Liver (tissue), 9 donors: Measurements from ENCODE around the gene HHAT. TPM values are rescaled to one million over a fixed set of nuclear protein-coding genes. Genes with fewer than 3 reads are reported as not detected.

Source experiments
- DNase-seq: peaks from one replicate; pipeline ENCODE4 v3.0.0-alpha.2; 2017; ENCODE audit warnings: low spot score
- H3K27ac ChIP-seq, 2 donors: one replicate each; pipeline ENCODE4 v1.7.0; 2013; ENCODE audit warnings: inconsistent platforms in 2 of 2, low read length in 2 of 2, control low read depth in 1 of 2, low read depth in 1 of 2, mild to moderate bottlenecking in 1 of 2
- H3K27me3 ChIP-seq, 4 donors: one replicate each; pipeline versions ENCODE4 v1.6.1 to v1.7.0; 2013; ENCODE audit warnings: low read length in 3 of 4, inconsistent platforms in 1 of 4, mild to moderate bottlenecking in 1 of 4, moderate library complexity in 1 of 4; ENCODE audit not compliant: control insufficient read depth in 4 of 4, insufficient read depth in 4 of 4
- H3K36me3 ChIP-seq, 4 donors: one replicate each; pipeline versions ENCODE4 v1.6.1 to v1.7.0; 2013; ENCODE audit warnings: low read length in 3 of 4, mild to moderate bottlenecking in 3 of 4, low read depth in 1 of 4, moderate library complexity in 1 of 4; ENCODE audit not compliant: control insufficient read depth in 4 of 4, insufficient read depth in 3 of 4
- H3K4me1 ChIP-seq, 4 donors: one replicate each; pipeline versions ENCODE4 v1.6.1 to v1.7.0; 2013; ENCODE audit warnings: low read length in 3 of 4, mild to moderate bottlenecking in 3 of 4, moderate library complexity in 1 of 4; ENCODE audit not compliant: control insufficient read depth in 4 of 4, insufficient read depth in 4 of 4
- H3K4me3 ChIP-seq, 3 donors: one replicate each; pipeline versions ENCODE4 v1.6.1 to v1.7.0; 2013; ENCODE audit warnings: low read length in 3 of 3, control low read depth in 1 of 3, low read depth in 1 of 3, mild to moderate bottlenecking in 1 of 3
- H3K9ac ChIP-seq, 2 donors: one replicate each; pipeline ENCODE4 v1.7.0; 2013; ENCODE audit warnings: low read length in 2 of 2, mild to moderate bottlenecking in 2 of 2, moderate library complexity in 2 of 2, control low read depth in 1 of 2, low read depth in 1 of 2
- H3K9me3 ChIP-seq, 4 donors: one replicate each; pipeline versions ENCODE4 v1.6.1 to v1.7.0; 2013; ENCODE audit warnings: low read length in 3 of 4; ENCODE audit not compliant: control insufficient read depth in 4 of 4
- EGR1 ChIP-seq, 2 donors: IDR thresholded peaks; 2 replicates each; pipeline ENCODE4 v1.6.1; 2016 to 2018; ENCODE audit warnings: antibody characterized with exemption in 2 of 2, low read depth in 2 of 2
- FOXA1 ChIP-seq: IDR thresholded peaks from 2 replicates; pipeline ENCODE4 v1.6.1; 2016; ENCODE audit warnings: antibody characterized with exemption
- FOXA2 ChIP-seq: IDR thresholded peaks from 2 replicates; pipeline ENCODE4 v1.6.1; 2016; ENCODE audit warnings: antibody characterized with exemption
- HNF4G ChIP-seq: IDR thresholded peaks from 2 replicates; pipeline ENCODE4 v1.6.1; 2016; ENCODE audit warnings: antibody characterized with exemption
- NR2F2 ChIP-seq: IDR thresholded peaks from 2 replicates; pipeline ENCODE4 v1.6.1; 2016; ENCODE audit warnings: antibody characterized with exemption
- RAD21 ChIP-seq, 2 donors: IDR thresholded peaks; 2 replicates each; pipeline ENCODE4 v1.6.1; 2016; ENCODE audit warnings: antibody characterized with exemption in 2 of 2, mild to moderate bottlenecking in 2 of 2
- RXRA ChIP-seq, 2 donors: IDR thresholded peaks; 2 replicates each; pipeline ENCODE4 v1.6.1; 2017 to 2018; ENCODE audit warnings: antibody characterized with exemption in 2 of 2, mild to moderate bottlenecking in 1 of 2
- SP1 ChIP-seq: IDR thresholded peaks from 2 replicates; pipeline ENCODE4 v1.6.1; 2018; ENCODE audit warnings: antibody characterized with exemption, mild to moderate bottlenecking
- TAF1 ChIP-seq: conservative IDR thresholded peaks from 2 replicates; pipeline ENCODE4 v1.6.1; 2016; ENCODE audit warnings: antibody characterized with exemption, mild to moderate bottlenecking
- YY1 ChIP-seq: IDR thresholded peaks from 2 replicates; pipeline ENCODE4 v1.6.1; 2016; ENCODE audit warnings: antibody characterized with exemption, mild to moderate bottlenecking
- WGBS: extraction: QIAGEN DNeasy Blood & Tissue Kit; methylation state at CpG from one replicate; pipeline ENCODE4 v1.1.7; 2013; 5-methylcytosine and 5-hydroxymethylcytosine counted together
- polyA plus RNA-seq, 2 donors: library from polyadenylated mRNA; stranded (reverse) in 1 of 2; unstranded in 1 of 2; fragments of 200-250 nt in 1 of 2; fragments of >200 nt in 1 of 2; fragmentation: Nextera tagmentation in 1 of 2; extraction: Ambion mirVana in 1 of 2; gene quantifications; one replicate each; pipeline versions ENCODE4 v1.2.1 to v1.2.3, GENCODE V29; 2013 to 2015
- total RNA-seq, 2 donors: library from RNA; depleted of rRNA; stranded (reverse); fragments of >200 nt; gene quantifications; one replicate each; pipeline ENCODE4 v1.2.3, GENCODE V29; 2014
- TF ChIP-seq, protein P1 (sequence below): IDR thresholded peaks from 2 replicates; pipeline ENCODE4 v1.6.1; 2016; ENCODE audit warnings: antibody characterized with exemption
- TF ChIP-seq, protein P2 (sequence below): fragments of 150-350 bp; IDR thresholded peaks from 2 replicates; pipeline ENCODE4 v1.5.1; 2017; ENCODE audit warnings: improper control_type of control experiment, low read depth, low read length; ENCODE audit not compliant: missing input control
- TF ChIP-seq, protein P3 (sequence below): IDR thresholded peaks from 2 replicates; pipeline ENCODE4 v1.6.1; 2016; ENCODE audit warnings: antibody characterized with exemption
- TF ChIP-seq, protein P4 (sequence below): IDR thresholded peaks from 2 replicates; pipeline ENCODE4 v1.6.1; 2016; ENCODE audit warnings: antibody characterized with exemption, mild to moderate bottlenecking
- TF ChIP-seq, protein P5 (sequence below): IDR thresholded peaks from 2 replicates; pipeline ENCODE4 v1.6.1; 2016; ENCODE audit warnings: antibody characterized with exemption
- donor health status: healthy.
- donor health status: healthy.
- donor health status: healthy.
- donor health status: healthy.
- donor health status: healthy.

HHAT gene
- total and polyA plus RNA-seq, 4 donors = 1.3 to 2.2 (median 1.6) TPM

DNA sequence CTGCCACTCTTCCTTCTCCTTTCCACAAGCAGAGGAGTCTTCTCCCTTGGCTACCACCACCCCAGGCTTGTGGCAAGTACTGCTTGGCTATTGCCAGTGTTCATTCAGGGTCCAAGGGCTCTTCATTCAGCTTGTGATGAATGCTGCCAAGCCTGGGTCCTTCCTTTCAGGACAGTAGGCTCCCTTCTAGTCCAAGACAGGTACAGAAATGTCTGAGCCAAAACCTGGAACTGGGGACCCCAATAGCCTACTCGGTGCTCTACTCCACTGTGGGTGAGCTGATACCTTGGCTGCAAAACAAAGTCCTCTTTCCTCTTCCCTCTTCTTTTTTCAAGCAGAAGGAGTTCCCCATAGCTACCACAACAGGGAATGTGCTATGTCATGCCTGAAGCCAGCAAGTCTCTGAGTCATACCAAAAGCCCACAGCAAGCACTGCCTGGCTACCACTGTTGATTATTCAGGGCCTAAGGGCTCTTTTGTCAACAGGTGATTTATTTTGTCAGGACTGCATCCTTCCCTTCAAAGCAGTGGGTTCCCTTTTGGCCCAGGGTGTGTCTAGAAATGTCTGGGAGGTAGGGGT, 268.9 kb downstream of the HHAT start:
- WGBS = 79% methylated on average over 1 of the region's 1 CpG
- no peak overlapping the region for H3K27ac ChIP-seq
- no peaks in the 10 kb centered on the region for H3K36me3 ChIP-seq
- DNase-seq = no peak
- no peaks in the 10 kb centered on the region for H3K4me1 ChIP-seq
- no peak overlapping the region for H3K9ac ChIP-seq
- H3K9me3 ChIP-seq = no peaks in the 10 kb centered on the region
- H3K4me3 ChIP-seq = no peak overlapping the region
- H3K27me3 ChIP-seq = no peaks in the 10 kb centered on the region
- TF ChIP-seq, protein P1, sequence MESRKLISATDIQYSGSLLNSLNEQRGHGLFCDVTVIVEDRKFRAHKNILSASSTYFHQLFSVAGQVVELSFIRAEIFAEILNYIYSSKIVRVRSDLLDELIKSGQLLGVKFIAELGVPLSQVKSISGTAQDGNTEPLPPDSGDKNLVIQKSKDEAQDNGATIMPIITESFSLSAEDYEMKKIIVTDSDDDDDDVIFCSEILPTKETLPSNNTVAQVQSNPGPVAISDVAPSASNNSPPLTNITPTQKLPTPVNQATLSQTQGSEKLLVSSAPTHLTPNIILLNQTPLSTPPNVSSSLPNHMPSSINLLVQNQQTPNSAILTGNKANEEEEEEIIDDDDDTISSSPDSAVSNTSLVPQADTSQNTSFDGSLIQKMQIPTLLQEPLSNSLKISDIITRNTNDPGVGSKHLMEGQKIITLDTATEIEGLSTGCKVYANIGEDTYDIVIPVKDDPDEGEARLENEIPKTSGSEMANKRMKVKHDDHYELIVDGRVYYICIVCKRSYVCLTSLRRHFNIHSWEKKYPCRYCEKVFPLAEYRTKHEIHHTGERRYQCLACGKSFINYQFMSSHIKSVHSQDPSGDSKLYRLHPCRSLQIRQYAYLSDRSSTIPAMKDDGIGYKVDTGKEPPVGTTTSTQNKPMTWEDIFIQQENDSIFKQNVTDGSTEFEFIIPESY = no peak
- no peak for TF ChIP-seq RAD21 (IDR thresholded peaks at IDR 0.05)
- no peak for TF ChIP-seq TAF1
- no peak for TF ChIP-seq SP1
- TF ChIP-seq YY1 = no peak
- TF ChIP-seq, protein P2, sequence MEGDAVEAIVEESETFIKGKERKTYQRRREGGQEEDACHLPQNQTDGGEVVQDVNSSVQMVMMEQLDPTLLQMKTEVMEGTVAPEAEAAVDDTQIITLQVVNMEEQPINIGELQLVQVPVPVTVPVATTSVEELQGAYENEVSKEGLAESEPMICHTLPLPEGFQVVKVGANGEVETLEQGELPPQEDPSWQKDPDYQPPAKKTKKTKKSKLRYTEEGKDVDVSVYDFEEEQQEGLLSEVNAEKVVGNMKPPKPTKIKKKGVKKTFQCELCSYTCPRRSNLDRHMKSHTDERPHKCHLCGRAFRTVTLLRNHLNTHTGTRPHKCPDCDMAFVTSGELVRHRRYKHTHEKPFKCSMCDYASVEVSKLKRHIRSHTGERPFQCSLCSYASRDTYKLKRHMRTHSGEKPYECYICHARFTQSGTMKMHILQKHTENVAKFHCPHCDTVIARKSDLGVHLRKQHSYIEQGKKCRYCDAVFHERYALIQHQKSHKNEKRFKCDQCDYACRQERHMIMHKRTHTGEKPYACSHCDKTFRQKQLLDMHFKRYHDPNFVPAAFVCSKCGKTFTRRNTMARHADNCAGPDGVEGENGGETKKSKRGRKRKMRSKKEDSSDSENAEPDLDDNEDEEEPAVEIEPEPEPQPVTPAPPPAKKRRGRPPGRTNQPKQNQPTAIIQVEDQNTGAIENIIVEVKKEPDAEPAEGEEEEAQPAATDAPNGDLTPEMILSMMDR = no peak
- no peak for TF ChIP-seq EGR1 (IDR thresholded peaks at IDR 0.05; ENCODE audit: low read depth in 2 of 2)
- TF ChIP-seq, protein P3, sequence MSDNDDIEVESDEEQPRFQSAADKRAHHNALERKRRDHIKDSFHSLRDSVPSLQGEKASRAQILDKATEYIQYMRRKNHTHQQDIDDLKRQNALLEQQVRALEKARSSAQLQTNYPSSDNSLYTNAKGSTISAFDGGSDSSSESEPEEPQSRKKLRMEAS = no peak
- TF ChIP-seq NR2F2 = no peak
- TF ChIP-seq, protein P4, sequence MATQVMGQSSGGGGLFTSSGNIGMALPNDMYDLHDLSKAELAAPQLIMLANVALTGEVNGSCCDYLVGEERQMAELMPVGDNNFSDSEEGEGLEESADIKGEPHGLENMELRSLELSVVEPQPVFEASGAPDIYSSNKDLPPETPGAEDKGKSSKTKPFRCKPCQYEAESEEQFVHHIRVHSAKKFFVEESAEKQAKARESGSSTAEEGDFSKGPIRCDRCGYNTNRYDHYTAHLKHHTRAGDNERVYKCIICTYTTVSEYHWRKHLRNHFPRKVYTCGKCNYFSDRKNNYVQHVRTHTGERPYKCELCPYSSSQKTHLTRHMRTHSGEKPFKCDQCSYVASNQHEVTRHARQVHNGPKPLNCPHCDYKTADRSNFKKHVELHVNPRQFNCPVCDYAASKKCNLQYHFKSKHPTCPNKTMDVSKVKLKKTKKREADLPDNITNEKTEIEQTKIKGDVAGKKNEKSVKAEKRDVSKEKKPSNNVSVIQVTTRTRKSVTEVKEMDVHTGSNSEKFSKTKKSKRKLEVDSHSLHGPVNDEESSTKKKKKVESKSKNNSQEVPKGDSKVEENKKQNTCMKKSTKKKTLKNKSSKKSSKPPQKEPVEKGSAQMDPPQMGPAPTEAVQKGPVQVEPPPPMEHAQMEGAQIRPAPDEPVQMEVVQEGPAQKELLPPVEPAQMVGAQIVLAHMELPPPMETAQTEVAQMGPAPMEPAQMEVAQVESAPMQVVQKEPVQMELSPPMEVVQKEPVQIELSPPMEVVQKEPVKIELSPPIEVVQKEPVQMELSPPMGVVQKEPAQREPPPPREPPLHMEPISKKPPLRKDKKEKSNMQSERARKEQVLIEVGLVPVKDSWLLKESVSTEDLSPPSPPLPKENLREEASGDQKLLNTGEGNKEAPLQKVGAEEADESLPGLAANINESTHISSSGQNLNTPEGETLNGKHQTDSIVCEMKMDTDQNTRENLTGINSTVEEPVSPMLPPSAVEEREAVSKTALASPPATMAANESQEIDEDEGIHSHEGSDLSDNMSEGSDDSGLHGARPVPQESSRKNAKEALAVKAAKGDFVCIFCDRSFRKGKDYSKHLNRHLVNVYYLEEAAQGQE = no peak
- no peak for TF ChIP-seq FOXA1
- no peak for TF ChIP-seq HNF4G
- TF ChIP-seq RXRA (IDR thresholded peaks at IDR 0.05) = no peak
- no peak for TF ChIP-seq FOXA2

DNA sequence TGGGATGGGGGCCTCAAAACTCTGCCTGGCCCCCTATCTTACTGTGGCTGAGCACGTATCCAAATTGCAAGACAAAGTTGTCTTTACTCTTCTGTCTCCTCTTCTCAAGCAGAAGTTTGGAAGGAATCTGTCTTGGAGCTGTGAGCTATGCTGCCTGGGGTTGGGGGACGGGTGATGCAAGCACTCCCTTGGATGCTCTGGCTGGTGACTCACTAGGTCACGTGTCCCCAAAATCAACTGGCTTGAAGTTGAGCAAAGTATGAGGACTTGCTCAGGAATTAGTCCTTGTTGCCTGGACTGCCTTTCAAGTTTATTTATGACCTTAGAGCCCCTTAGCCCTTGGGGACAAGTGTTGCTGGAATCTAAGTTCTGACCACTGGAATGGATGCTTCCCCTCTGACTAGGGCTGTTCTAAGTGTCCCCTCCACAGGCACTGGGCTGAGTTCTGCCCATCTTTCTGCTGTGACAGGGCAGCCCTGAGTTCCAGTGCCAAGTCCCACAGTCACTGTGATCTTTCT, 269.5 kb downstream of the HHAT start:
- H3K4me1 ChIP-seq = no peaks in the 10 kb centered on the region
- H3K27ac ChIP-seq = no peak overlapping the region
- no peak for TF ChIP-seq YY1
- TF ChIP-seq, protein P5, sequence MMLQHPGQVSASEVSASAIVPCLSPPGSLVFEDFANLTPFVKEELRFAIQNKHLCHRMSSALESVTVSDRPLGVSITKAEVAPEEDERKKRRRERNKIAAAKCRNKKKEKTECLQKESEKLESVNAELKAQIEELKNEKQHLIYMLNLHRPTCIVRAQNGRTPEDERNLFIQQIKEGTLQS = no peak
- TF ChIP-seq, protein P3 = no peak
- no peak for TF ChIP-seq NR2F2
- no peak for TF ChIP-seq RXRA (IDR thresholded peaks at IDR 0.05)
- WGBS = 82% methylated on average over 3 of the region's 3 CpGs
- H3K4me3 ChIP-seq = no peak overlapping the region
- H3K9ac ChIP-seq = no peak overlapping the region
- no peaks in the 10 kb centered on the region for H3K36me3 ChIP-seq
- DNase-seq = no peak
- no peaks in the 10 kb centered on the region for H3K27me3 ChIP-seq
- no peaks in the 10 kb centered on the region for H3K9me3 ChIP-seq
